PC-3 (cell line): Measurements from ENCODE around the gene PRSS36. TPM values are rescaled to one million over a fixed set of nuclear protein-coding genes. Genes with fewer than 3 reads are reported as not detected.

ENCODE experiments used
- ATAC-seq: fragments of 200-7000 bp; cut with Tn5 transposase; 2 replicates; pipeline ENCODE4 v1.9.1; 2020; ENCODE audit warnings: mild to moderate bottlenecking, moderate library complexity
- BruUV-seq: library from RNA; stranded (reverse); fragments of 400-500 nt; replicated peaks from 2 replicates; lab custom pipeline; 2021; lab: Mats Ljungman, UMichigan
- CTCF ChIA-PET: fragments of 300-600 bp; sonication (Branson Sonifier 250); formaldehyde crosslinking; loops from one replicate; lab custom pipeline; 2022; ENCODE audit warnings: antibody characterized with exemption; lab: Charles Lee
- POLR2A ChIA-PET: fragments of 300-600 bp; sonication (Branson Sonifier 250); formaldehyde crosslinking; loops from one replicate; lab custom pipeline; 2022; ENCODE audit warnings: antibody characterized with exemption; ENCODE audit not compliant: unreplicated experiment; lab: Charles Lee
- DNase-seq: peaks from one replicate; pipeline ENCODE4 v3.0.0-alpha.2; 2015
- H2AFZ ChIP-seq: fragments of 300-600 bp; sonication (generic); 2 replicates; pipeline ENCODE4 v1.6.0; 2016; ENCODE audit warnings: antibody characterized with exemption, low read length
- H3F3A ChIP-seq: fragments of 300-600 bp; sonication (generic); one replicate; pipeline ENCODE4 v1.6.0; 2017; ENCODE audit warnings: antibody characterized with exemption, low read length, control low read depth, mild to moderate bottlenecking; ENCODE audit not compliant: unreplicated experiment
- H3K27ac ChIP-seq: fragments of 300-600 bp; sonication (generic); 2 replicates; pipeline ENCODE4 v1.5.1; 2016; ENCODE audit warnings: mild to moderate bottlenecking, low read length
- H3K27me3 ChIP-seq: fragments of 300-600 bp; sonication (generic); 2 replicates; pipeline ENCODE4 v1.6.1; 2016; ENCODE audit warnings: low read length, mixed read lengths
- H3K36me3 ChIP-seq: fragments of 300-600 bp; sonication (generic); 2 replicates; pipeline ENCODE4 v1.6.1; 2016; ENCODE audit warnings: low read depth, mixed run types, low read length, mixed read lengths
- H3K4me1 ChIP-seq: fragments of 300-600 bp; sonication (generic); 2 replicates; pipeline ENCODE4 v1.5.1; 2016; ENCODE audit warnings: low read length; ENCODE audit not compliant: insufficient read depth
- H3K4me2 ChIP-seq: fragments of 300-600 bp; sonication (generic); 2 replicates; pipeline ENCODE4 v1.6.0; 2016; ENCODE audit warnings: low read length
- H3K4me3 ChIP-seq: fragments of 300-600 bp; sonication (generic); 2 replicates; pipeline ENCODE4 v1.5.1; 2016; ENCODE audit warnings: mild to moderate bottlenecking, low read length, mixed read lengths
- H3K79me2 ChIP-seq: fragments of 300-600 bp; sonication (generic); 2 replicates; pipeline ENCODE4 v1.6.1; 2017; ENCODE audit warnings: low read length, mixed read lengths
- H3K9ac ChIP-seq: fragments of 300-600 bp; sonication (generic); 2 replicates; pipeline ENCODE4 v1.6.0; 2016; ENCODE audit warnings: mild to moderate bottlenecking, low read length
- H3K9me2 ChIP-seq: fragments of 300-600 bp; sonication (generic); replicated peaks from 2 replicates; pipeline ENCODE4 v1.6.1; 2016; ENCODE audit warnings: mixed run types, low read length, mixed read lengths
- H3K9me3 ChIP-seq: fragments of 300-600 bp; sonication (generic); 2 replicates; pipeline ENCODE4 v1.6.1; 2016; ENCODE audit warnings: low read length, mixed read lengths
- H4K20me1 ChIP-seq: fragments of 300-600 bp; sonication (generic); 2 replicates; pipeline ENCODE4 v1.6.1; 2016; ENCODE audit warnings: low read length, mixed read lengths
- EZH2 ChIP-seq: fragments of 300-600 bp; sonication (generic); IDR thresholded peaks from one replicate; pipeline ENCODE4 v1.6.1; 2017; ENCODE audit warnings: antibody characterized with exemption, mild to moderate bottlenecking, low read length; ENCODE audit not compliant: unreplicated experiment
- EZH2phosphoT487 ChIP-seq: fragments of 300-600 bp; sonication (generic); IDR thresholded peaks from 2 replicates; pipeline ENCODE4 v1.6.1; 2018; ENCODE audit warnings: mild to moderate bottlenecking, antibody characterized with exemption, low read length, borderline replicate concordance
- intact Hi-C: fragments of 100-400 bp; cut with micrococcal nuclease; formaldehyde crosslinking; loops from 2 replicates; pipeline ENCODE4 v1.9.0; 2023
- total RNA-seq: library from RNA; depleted of rRNA; stranded (reverse); fragments of >200 nt; gene quantifications from 2 replicates; pipeline ENCODE4 v1.2.3, GENCODE V29; 2014
- TF ChIP-seq, protein P1 (sequence below): fragments of 300-600 bp; sonication (generic); conservative IDR thresholded peaks from 2 replicates; pipeline ENCODE4 v1.5.1; 2017; ENCODE audit warnings: antibody characterized with exemption, low read depth, mild to moderate bottlenecking, low read length

PRSS36 gene
- total RNA-seq, 1 experiment from 2014 or later = 0.51 TPM

DNA sequence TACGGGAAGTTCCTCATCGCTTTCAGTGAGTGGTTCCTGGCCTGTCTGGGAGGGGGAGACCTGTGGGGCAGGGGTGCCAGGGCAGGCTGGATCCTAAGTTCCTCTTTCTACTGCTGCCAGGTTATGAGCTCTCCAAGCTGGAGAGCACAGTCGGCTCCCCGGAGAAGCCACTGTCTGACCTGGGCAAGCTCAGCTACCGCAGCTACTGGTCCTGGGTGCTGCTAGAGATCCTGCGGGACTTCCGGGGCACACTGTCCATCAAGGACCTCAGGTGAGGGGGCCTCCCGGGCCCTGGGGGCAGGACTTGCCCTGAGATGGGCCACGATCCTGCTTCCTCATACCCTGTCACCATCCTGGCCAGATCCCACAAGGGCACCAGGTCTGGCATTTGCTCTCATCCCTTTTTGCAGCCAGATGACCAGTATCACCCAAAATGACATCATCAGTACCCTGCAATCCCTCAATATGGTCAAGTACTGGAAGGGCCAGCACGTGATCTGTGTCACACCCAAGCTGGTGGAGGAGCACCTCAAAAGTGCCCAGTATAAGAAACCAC is 19.5 kb downstream of the PRSS36 start:
- H3K9ac ChIP-seq = no peak overlapping the region
- no peaks in the 10 kb centered on the region for H3F3A ChIP-seq
- H3K4me2 ChIP-seq = no peak overlapping the region
- CTCF ChIA-PET = no interaction called here
- intact Hi-C loops = no loop called here
- H3K36me3 ChIP-seq = no peaks in the 10 kb centered on the region; the same call in 1 of the 2 replicates
- no peaks in the 10 kb centered on the region for H3K79me2 ChIP-seq
- H4K20me1 ChIP-seq = no peaks in the 10 kb centered on the region
- BruUV-seq = no TSS peak
- peak overlapping the region; percentile 18; the same call in 1 of the 2 replicates for H3K27ac ChIP-seq
- H2AFZ ChIP-seq = no peak overlapping the region
- H3K27me3 ChIP-seq = no peaks in the 10 kb centered on the region
- H3K4me3 ChIP-seq = no peak overlapping the region
- TF ChIP-seq, protein P1, sequence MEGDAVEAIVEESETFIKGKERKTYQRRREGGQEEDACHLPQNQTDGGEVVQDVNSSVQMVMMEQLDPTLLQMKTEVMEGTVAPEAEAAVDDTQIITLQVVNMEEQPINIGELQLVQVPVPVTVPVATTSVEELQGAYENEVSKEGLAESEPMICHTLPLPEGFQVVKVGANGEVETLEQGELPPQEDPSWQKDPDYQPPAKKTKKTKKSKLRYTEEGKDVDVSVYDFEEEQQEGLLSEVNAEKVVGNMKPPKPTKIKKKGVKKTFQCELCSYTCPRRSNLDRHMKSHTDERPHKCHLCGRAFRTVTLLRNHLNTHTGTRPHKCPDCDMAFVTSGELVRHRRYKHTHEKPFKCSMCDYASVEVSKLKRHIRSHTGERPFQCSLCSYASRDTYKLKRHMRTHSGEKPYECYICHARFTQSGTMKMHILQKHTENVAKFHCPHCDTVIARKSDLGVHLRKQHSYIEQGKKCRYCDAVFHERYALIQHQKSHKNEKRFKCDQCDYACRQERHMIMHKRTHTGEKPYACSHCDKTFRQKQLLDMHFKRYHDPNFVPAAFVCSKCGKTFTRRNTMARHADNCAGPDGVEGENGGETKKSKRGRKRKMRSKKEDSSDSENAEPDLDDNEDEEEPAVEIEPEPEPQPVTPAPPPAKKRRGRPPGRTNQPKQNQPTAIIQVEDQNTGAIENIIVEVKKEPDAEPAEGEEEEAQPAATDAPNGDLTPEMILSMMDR = no peak
- TF ChIP-seq EZH2phosphoT487 = no peak
- no peak for TF ChIP-seq EZH2
- DNase-seq = no peak
- ATAC-seq = no peak
- H3K4me1 ChIP-seq = peaks cover 34% of the 10 kb centered on the region
- H3K9me3 ChIP-seq = no peaks in the 10 kb centered on the region
- H3K9me2 ChIP-seq = no peaks in the 10 kb centered on the region
- POLR2A ChIA-PET = no interaction called here

DNA sequence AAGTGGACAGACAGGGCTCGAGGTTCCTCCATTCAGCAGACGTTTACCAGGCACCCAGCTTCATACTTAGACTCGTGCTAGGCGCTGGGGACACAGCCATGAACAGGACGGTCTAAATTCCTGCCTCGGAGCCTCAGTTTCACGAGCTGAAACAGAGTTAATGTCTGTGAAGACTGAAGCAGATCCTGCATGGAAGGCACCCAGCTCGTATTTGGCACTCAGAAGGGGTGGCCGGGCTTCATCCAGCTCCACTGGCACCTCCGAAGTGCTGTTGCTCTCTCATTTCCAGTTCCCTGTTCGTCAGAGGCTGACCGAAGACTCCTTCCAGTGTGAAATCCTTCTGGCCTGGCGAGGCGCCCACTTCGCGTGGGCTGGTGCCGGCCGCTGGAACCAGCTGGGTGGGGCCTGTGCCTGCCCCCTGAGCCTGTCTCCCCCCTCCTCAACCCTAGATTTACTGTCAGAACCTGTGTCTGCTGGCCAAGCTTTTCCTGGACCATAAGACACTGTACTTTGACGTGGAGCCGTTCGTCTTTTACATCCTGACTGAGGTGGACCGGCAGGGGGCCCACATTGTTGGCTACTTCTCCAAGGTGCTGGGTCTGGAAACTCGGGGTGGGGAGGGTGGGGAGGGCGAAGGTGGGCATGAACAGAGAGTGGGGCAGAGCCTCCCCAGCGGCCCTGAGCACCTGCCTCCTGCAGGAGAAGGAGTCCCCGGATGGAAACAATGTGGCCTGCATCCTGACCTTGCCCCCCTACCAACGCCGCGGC is 20.1 kb downstream of the PRSS36 start:
- H3K27me3 ChIP-seq = no peaks in the 10 kb centered on the region
- TF ChIP-seq, protein P1 = no peak
- TF ChIP-seq EZH2phosphoT487 (no peak), EZH2 (no peak)
- POLR2A ChIA-PET = no interaction called here
- BruUV-seq = no TSS peak
- ATAC-seq (no peak), DNase-seq (no peak)
- no peaks in the 10 kb centered on the region for H4K20me1 ChIP-seq
- H3K79me2 ChIP-seq = no peaks in the 10 kb centered on the region
- H3K4me1 ChIP-seq = peaks cover 31% of the 10 kb centered on the region
- H3K4me2 ChIP-seq = no peak overlapping the region
- no peaks in the 10 kb centered on the region for H3F3A ChIP-seq
- no peaks in the 10 kb centered on the region for H3K9me3 ChIP-seq
- H3K9ac ChIP-seq = no peak overlapping the region
- H3K9me2 ChIP-seq = no peaks in the 10 kb centered on the region
- peak overlapping the region; percentile 72 for H3K27ac ChIP-seq
- CTCF ChIA-PET = no interaction called here
- H2AFZ ChIP-seq = no peak overlapping the region
- H3K36me3 ChIP-seq = no peaks in the 10 kb centered on the region; the same call in 1 of the 2 replicates
- intact Hi-C loops = no loop called here
- H3K4me3 ChIP-seq = no peak overlapping the region
